ENCODE measurements around the gene NSL1.

- TF ChIP-seq, protein P1, sequence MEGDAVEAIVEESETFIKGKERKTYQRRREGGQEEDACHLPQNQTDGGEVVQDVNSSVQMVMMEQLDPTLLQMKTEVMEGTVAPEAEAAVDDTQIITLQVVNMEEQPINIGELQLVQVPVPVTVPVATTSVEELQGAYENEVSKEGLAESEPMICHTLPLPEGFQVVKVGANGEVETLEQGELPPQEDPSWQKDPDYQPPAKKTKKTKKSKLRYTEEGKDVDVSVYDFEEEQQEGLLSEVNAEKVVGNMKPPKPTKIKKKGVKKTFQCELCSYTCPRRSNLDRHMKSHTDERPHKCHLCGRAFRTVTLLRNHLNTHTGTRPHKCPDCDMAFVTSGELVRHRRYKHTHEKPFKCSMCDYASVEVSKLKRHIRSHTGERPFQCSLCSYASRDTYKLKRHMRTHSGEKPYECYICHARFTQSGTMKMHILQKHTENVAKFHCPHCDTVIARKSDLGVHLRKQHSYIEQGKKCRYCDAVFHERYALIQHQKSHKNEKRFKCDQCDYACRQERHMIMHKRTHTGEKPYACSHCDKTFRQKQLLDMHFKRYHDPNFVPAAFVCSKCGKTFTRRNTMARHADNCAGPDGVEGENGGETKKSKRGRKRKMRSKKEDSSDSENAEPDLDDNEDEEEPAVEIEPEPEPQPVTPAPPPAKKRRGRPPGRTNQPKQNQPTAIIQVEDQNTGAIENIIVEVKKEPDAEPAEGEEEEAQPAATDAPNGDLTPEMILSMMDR (IDR thresholded peaks at IDR 0.05) = peak in 3 of 4 experiments; percentile 42 to 63 (median 58)
- TF ChIP-seq POLR2A (IDR thresholded peaks at IDR 0.05) (no peak), EP300 (IDR thresholded peaks at IDR 0.05) (no peak)
Observed at GRCh38 chr1:212699104-212699624, 92.4 kb downstream of the NSL1 start.
